OCI-LY1 (cell line): ENCODE measurements around the gene MMP24OS.

ENCODE experiments used
- H2AFZ ChIP-seq: fragments of 200-600 bp; sonication (generic), shearing (Covaris generic); 2 replicates; pipeline ENCODE4 v1.6.0; 2014; ENCODE audit warnings: antibody characterized with exemption, mild to moderate bottlenecking, low read length
- H3F3A ChIP-seq: fragments of 200-600 bp; sonication (generic), shearing (Covaris generic); 2 replicates; pipeline ENCODE4 v1.6.0; 2014; ENCODE audit warnings: mild to moderate bottlenecking, antibody characterized with exemption, low read length, moderate library complexity; ENCODE audit not compliant: insufficient read depth
- H3K27ac ChIP-seq: fragments of 200-600 bp; sonication (generic); 2 replicates; pipeline ENCODE4 v1.5.1; 2014; ENCODE audit warnings: low read length, mixed run types, mild to moderate bottlenecking, low read depth; ENCODE audit not compliant: poor library complexity, severe bottlenecking
- H3K27me3 ChIP-seq: fragments of 200-600 bp; sonication (generic); 2 replicates; pipeline ENCODE4 v1.6.0; 2014; ENCODE audit warnings: antibody characterized with exemption, mild to moderate bottlenecking, low read length, moderate library complexity; ENCODE audit not compliant: insufficient read depth
- H3K36me3 ChIP-seq: fragments of 200-600 bp; sonication (generic); 2 replicates; pipeline ENCODE4 v1.6.1; 2014; ENCODE audit warnings: mild to moderate bottlenecking, antibody characterized with exemption, low read length, moderate library complexity, mixed read lengths; ENCODE audit not compliant: insufficient read depth
- H3K4me1 ChIP-seq: fragments of 200-600 bp; sonication (generic); 2 replicates; pipeline ENCODE4 v1.5.1; 2014; ENCODE audit warnings: mild to moderate bottlenecking, low read length, moderate library complexity; ENCODE audit not compliant: insufficient read depth, severe bottlenecking
- H3K4me2 ChIP-seq: fragments of 200-600 bp; sonication (generic), shearing (Covaris generic); 2 replicates; pipeline ENCODE4 v1.6.1; 2014; ENCODE audit warnings: low read length
- H3K4me3 ChIP-seq: fragments of 200-600 bp; sonication (generic); 2 replicates; pipeline ENCODE4 v1.5.1; 2014; ENCODE audit warnings: low read length, low read depth, mild to moderate bottlenecking, mixed read lengths; ENCODE audit not compliant: poor library complexity, severe bottlenecking
- H3K79me2 ChIP-seq: fragments of 200-600 bp; shearing (Covaris generic); 2 replicates; pipeline ENCODE4 v1.6.1; 2016; ENCODE audit warnings: mixed run types, low read length, mixed read lengths; ENCODE audit not compliant: insufficient read depth
- H3K9ac ChIP-seq: fragments of 200-600 bp; sonication (generic), shearing (Covaris generic); 2 replicates; pipeline ENCODE4 v1.6.1; 2014; ENCODE audit warnings: mild to moderate bottlenecking, low read length, mixed read lengths
- H3K9me2 ChIP-seq: fragments of 200-600 bp; sonication (generic), shearing (Covaris generic); 2 replicates; pipeline ENCODE4 v1.6.1; 2014; ENCODE audit warnings: low read depth, mild to moderate bottlenecking, low read length, mixed read lengths
- H3K9me3 ChIP-seq: fragments of 200-600 bp; shearing (Covaris generic); 2 replicates; pipeline ENCODE4 v1.6.1; 2014; ENCODE audit warnings: low read length, mixed read lengths
- H4K20me1 ChIP-seq: fragments of 200-600 bp; sonication (generic), shearing (Covaris generic); 2 replicates; pipeline ENCODE4 v1.6.0; 2016; ENCODE audit warnings: mild to moderate bottlenecking, low read length; ENCODE audit not compliant: insufficient read depth
- CTCF ChIP-seq: fragments of 200-600 bp; sonication (generic), shearing (Covaris generic); IDR thresholded peaks from 2 replicates; pipeline ENCODE4 v1.5.1; 2017; ENCODE audit warnings: mild to moderate bottlenecking, antibody characterized with exemption, low read length, moderate library complexity, mixed read lengths
- EZH2 ChIP-seq: fragments of 200-600 bp; sonication (generic), shearing (Covaris generic); IDR thresholded peaks from 2 replicates; pipeline ENCODE4 v1.8.0; 2017; ENCODE audit warnings: borderline replicate concordance, mixed run types, mild to moderate bottlenecking, antibody characterized with exemption, low read length, moderate library complexity, mixed read lengths

MMP24OS gene

GRCh38 chr20:35277531-35278395, at the start of gene MMP24OS:
Gene MMP24OS (minus strand): TSS chr20:35278122. CDS start chr20:35277929, 193 bp downstream.
- Histone ChIP-seq H3K27ac (peak within 1 kb of the TSS; percentile 65), H2AFZ (no peak within 1 kb of the TSS), H3K4me3 (peak within 1 kb of the TSS; percentile 88), H3K4me2 (peak within 1 kb of the TSS; percentile 98), H3K79me2 (no peaks in the 10 kb centered on the region), H3K36me3 (peaks cover 55% of the 10 kb centered on the region), H4K20me1 (no peaks in the 10 kb centered on the region), H3K27me3 (no peaks in the 10 kb centered on the region), H3K9me2 (no peaks in the 10 kb centered on the region), H3K4me1 (peaks cover 15% of the 10 kb centered on the region), H3K9me3 (no peaks in the 10 kb centered on the region), H3F3A (peaks cover 5% of the 10 kb centered on the region), H3K9ac (peak within 1 kb of the TSS; percentile 93)
- TF ChIP-seq EZH2 (no peak), CTCF (peak; percentile 37)

- H3K36me3 ChIP-seq = peaks cover 5% of the 10 kb centered on the region; the same call in 1 of the 2 replicates
- H3K9ac ChIP-seq = no peak overlapping the region
- peak overlapping the region; percentile 49 for H3K27ac ChIP-seq
- no peaks in the 10 kb centered on the region for H3K9me3 ChIP-seq
- no peaks in the 10 kb centered on the region for H3K27me3 ChIP-seq
- H4K20me1 ChIP-seq = no peaks in the 10 kb centered on the region
- H3K9me2 ChIP-seq = no peaks in the 10 kb centered on the region
- TF ChIP-seq CTCF (no peak), EZH2 (no peak)
- no peaks in the 10 kb centered on the region for H3K79me2 ChIP-seq
- no peak overlapping the region for H3K4me2 ChIP-seq
- H3K4me1 ChIP-seq = peaks cover 38% of the 10 kb centered on the region
- H2AFZ ChIP-seq = no peak overlapping the region
- no peaks in the 10 kb centered on the region for H3F3A ChIP-seq
- no peak overlapping the region for H3K4me3 ChIP-seq
These were observed 49.4 kb upstream of the MMP24OS start for GRCh38 chr20:35327074-35327976.

GRCh38 chr20:35326740-35327073, 48.8 kb upstream of the MMP24OS start:
- TF ChIP-seq EZH2 = no peak
- TF ChIP-seq CTCF = no peak
- Histone ChIP-seq H3K27me3 (no peaks in the 10 kb centered on the region), H3K36me3 (peaks cover 5% of the 10 kb centered on the region; the same call in 1 of the 2 replicates), H3K4me3 (no peak overlapping the region), H3K9ac (no peak overlapping the region), H3F3A (no peaks in the 10 kb centered on the region), H3K4me2 (no peak overlapping the region), H3K4me1 (peaks cover 38% of the 10 kb centered on the region), H3K9me3 (no peaks in the 10 kb centered on the region), H3K27ac (peak overlapping the region; percentile 34), H3K9me2 (no peaks in the 10 kb centered on the region), H3K79me2 (no peaks in the 10 kb centered on the region), H4K20me1 (no peaks in the 10 kb centered on the region), H2AFZ (no peak overlapping the region)
